Kidney epithelial cell (primary cell): Measurements from ENCODE around the gene CARMIL1. TPM values are rescaled to one million over a fixed set of nuclear protein-coding genes. Genes with fewer than 3 reads are reported as not detected.

Experiments used
- DNase-seq: peaks from one replicate; pipeline ENCODE4 v3.0.0-alpha.2; 2010; ENCODE audit warnings: low read depth
- H3K27me3 ChIP-seq: 2 replicates; pipeline ENCODE4 v1.6.0; 2011; ENCODE audit warnings: low read length; ENCODE audit not compliant: control insufficient read depth, insufficient read depth
- H3K36me3 ChIP-seq: 2 replicates; pipeline ENCODE4 v1.5.1; 2011; ENCODE audit warnings: low read length; ENCODE audit not compliant: control insufficient read depth, insufficient read depth
- H3K4me3 ChIP-seq: 2 replicates; pipeline ENCODE4 v1.5.1; 2011; ENCODE audit warnings: low read depth, mild to moderate bottlenecking, control low read depth, low read length
- CTCF ChIP-seq: IDR thresholded peaks from 2 replicates; pipeline ENCODE4 v1.5.1; 2011; ENCODE audit warnings: mild to moderate bottlenecking, moderate library complexity, low read length, control low read depth, inconsistent platforms; ENCODE audit not compliant: insufficient read depth, poor library complexity, severe bottlenecking
- total RNA-seq: library from RNA; depleted of rRNA; stranded (reverse); fragments of >200 nt; gene quantifications from 2 replicates; pipeline ENCODE4 v1.2.3, GENCODE V29; 2015

Gene CARMIL1
- total RNA-seq, 1 donor from 2014 or later, result 14.7 TPM

GRCh38 chr6:25627001-25627400, 347.8 kb downstream of the CARMIL1 start:
- DNase-seq, result no peak
- peaks cover 4% of the 10 kb centered on the region for H3K27me3 ChIP-seq
- TF ChIP-seq CTCF, result no peak
- no peaks in the 10 kb centered on the region for H3K36me3 ChIP-seq
- no peak overlapping the region for H3K4me3 ChIP-seq

- Histone ChIP-seq H3K27me3 (peaks cover 4% of the 10 kb centered on the region), H3K4me3 (no peak overlapping the region), H3K36me3 (no peaks in the 10 kb centered on the region)
- no peak for TF ChIP-seq CTCF
- no peak for DNase-seq
Measured at GRCh38 chr6:25628471-25629197, 349.5 kb downstream of the CARMIL1 start.

GRCh38 chr6:25629198-25629576, 350.0 kb downstream of the CARMIL1 start:
- no peaks in the 10 kb centered on the region for H3K36me3 ChIP-seq
- DNase-seq, result no peak
- TF ChIP-seq CTCF, result no peak
- peaks cover 4% of the 10 kb centered on the region for H3K27me3 ChIP-seq
- H3K4me3 ChIP-seq, result no peak overlapping the region

GRCh38 chr6:25630508-25631278, 351.5 kb downstream of the CARMIL1 start:
- H3K27me3 ChIP-seq, result peaks cover 4% of the 10 kb centered on the region
- TF ChIP-seq CTCF, result no peak
- no peak overlapping the region for H3K4me3 ChIP-seq
- no peaks in the 10 kb centered on the region for H3K36me3 ChIP-seq
- DNase-seq, result no peak

DNA sequence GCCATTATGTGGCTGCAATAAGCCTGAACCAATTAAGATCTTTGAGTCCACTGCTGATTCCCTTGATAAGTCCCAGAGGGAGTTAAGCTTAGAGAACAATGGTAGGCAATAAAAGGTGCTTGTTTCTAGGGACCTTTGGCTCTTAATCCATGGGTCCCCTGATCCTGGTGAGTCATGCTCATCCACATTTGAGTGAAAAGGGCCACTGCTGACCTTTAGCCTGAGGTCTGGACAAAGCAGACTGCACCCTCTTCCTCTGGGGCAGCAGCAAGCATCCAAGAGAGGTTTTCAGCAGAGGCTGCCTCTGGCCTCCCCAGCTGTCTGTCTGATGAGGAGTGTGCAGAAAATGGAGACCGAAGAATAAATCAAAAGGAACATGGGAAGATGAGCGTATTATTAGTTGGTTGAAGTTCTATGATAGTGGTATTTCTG, 356.7 kb downstream of the CARMIL1 start:
- Histone ChIP-seq H3K27me3 (peaks cover 4% of the 10 kb centered on the region), H3K4me3 (no peak overlapping the region), H3K36me3 (no peaks in the 10 kb centered on the region)
- no peak for TF ChIP-seq CTCF
- no peak for DNase-seq
